Peyer's patch (tissue), 4 donors: ENCODE measurements around the gene PBX1. TPM values are rescaled to one million over a fixed set of nuclear protein-coding genes. Genes with fewer than 3 reads are reported as not detected.
A peak's percentile ranks its signal among the peaks of the same experiment; 100 is the strongest.

Experiments used
- DNase-seq, 3 donors: peaks; one replicate each; pipeline ENCODE4 v3.0.0-alpha.2; 2017 to 2019
- H3K27ac ChIP-seq, 4 donors: fragments of 200-600 bp; sonication (generic); one replicate each; pipeline ENCODE4 v1.5.1; 2016 to 2019
- H3K27me3 ChIP-seq, 2 donors: fragments of 200-600 bp; sonication (generic); one replicate each; pipeline ENCODE4 v1.5.1; 2019
- H3K36me3 ChIP-seq, 3 donors: fragments of 200-600 bp; sonication (generic); one replicate each; pipeline ENCODE4 v1.5.1; 2016 to 2019
- H3K4me1 ChIP-seq, 4 donors: fragments of 200-600 bp; sonication (generic); one replicate each; pipeline ENCODE4 v1.5.1; 2016 to 2019
- H3K4me3 ChIP-seq, 4 donors: fragments of 200-600 bp; sonication (generic); 1 replicate in 3 of 4; 2 replicates in 1 of 4; pipeline ENCODE4 v1.5.1; 2016 to 2019; ENCODE audit warnings: mild to moderate bottlenecking in 1 of 4
- H3K9me3 ChIP-seq, 4 donors: fragments of 200-600 bp; sonication (generic); one replicate each; pipeline ENCODE4 v1.5.1; 2016 to 2019; ENCODE audit warnings: mild to moderate bottlenecking in 1 of 4
- POLR2A ChIP-seq, 2 donors: fragments of 450-650 bp; IDR thresholded peaks; one replicate each; pipeline ENCODE4 v1.5.1; 2017; ENCODE audit warnings: antibody characterized with exemption in 2 of 2, mild to moderate bottlenecking in 2 of 2, moderate library complexity in 2 of 2
- total RNA-seq, 4 donors: library from RNA; depleted of rRNA; stranded (reverse); fragments of >200 nt; gene quantifications; one replicate each; pipeline ENCODE4 v1.1.0, GENCODE V29; 2016
- TF ChIP-seq, protein P1 (sequence below), 6 experiments: fragments of 450-650 bp in 4 of 6; fragments of 200-600 bp in 2 of 6; sonication (generic) in 1 of 6; IDR thresholded peaks; one replicate each; pipeline ENCODE4 v1.5.1; 2017 to 2019; ENCODE audit warnings: antibody characterized with exemption in 6 of 6, mild to moderate bottlenecking in 3 of 6, moderate library complexity in 1 of 6

The PBX1 gene
- total RNA-seq, 4 donors from 2014 or later, result 20.6 to 57.5 (median 40.4) TPM

DNA sequence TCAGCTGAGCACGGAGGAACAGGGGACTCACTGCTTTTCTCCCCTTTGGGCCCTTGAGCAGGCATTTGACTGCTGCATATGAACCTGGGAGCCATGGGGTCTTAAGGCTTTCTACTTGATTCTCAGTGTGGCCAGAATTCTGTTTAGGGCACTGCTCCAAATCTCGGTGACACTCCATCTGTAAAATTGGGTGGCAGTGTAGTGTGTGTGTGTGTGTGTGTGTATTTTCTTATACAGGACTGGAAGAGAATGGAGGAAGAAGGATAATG, 162.2 kb downstream of the PBX1 start:
- no peak for DNase-seq
- no peaks in the 10 kb centered on the region for H3K4me1 ChIP-seq
- no peak overlapping the region for H3K4me3 ChIP-seq
- H3K27ac ChIP-seq, result peak overlapping the region in 1 of 4 donors; percentile 41
- TF ChIP-seq, protein P1, sequence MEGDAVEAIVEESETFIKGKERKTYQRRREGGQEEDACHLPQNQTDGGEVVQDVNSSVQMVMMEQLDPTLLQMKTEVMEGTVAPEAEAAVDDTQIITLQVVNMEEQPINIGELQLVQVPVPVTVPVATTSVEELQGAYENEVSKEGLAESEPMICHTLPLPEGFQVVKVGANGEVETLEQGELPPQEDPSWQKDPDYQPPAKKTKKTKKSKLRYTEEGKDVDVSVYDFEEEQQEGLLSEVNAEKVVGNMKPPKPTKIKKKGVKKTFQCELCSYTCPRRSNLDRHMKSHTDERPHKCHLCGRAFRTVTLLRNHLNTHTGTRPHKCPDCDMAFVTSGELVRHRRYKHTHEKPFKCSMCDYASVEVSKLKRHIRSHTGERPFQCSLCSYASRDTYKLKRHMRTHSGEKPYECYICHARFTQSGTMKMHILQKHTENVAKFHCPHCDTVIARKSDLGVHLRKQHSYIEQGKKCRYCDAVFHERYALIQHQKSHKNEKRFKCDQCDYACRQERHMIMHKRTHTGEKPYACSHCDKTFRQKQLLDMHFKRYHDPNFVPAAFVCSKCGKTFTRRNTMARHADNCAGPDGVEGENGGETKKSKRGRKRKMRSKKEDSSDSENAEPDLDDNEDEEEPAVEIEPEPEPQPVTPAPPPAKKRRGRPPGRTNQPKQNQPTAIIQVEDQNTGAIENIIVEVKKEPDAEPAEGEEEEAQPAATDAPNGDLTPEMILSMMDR (IDR thresholded peaks at IDR 0.05), result no peak
- no peak for TF ChIP-seq POLR2A (IDR thresholded peaks at IDR 0.05)
- H3K36me3 ChIP-seq, result no peaks in the 10 kb centered on the region
- H3K9me3 ChIP-seq, result no peaks in the 10 kb centered on the region
- no peaks in the 10 kb centered on the region for H3K27me3 ChIP-seq

DNA sequence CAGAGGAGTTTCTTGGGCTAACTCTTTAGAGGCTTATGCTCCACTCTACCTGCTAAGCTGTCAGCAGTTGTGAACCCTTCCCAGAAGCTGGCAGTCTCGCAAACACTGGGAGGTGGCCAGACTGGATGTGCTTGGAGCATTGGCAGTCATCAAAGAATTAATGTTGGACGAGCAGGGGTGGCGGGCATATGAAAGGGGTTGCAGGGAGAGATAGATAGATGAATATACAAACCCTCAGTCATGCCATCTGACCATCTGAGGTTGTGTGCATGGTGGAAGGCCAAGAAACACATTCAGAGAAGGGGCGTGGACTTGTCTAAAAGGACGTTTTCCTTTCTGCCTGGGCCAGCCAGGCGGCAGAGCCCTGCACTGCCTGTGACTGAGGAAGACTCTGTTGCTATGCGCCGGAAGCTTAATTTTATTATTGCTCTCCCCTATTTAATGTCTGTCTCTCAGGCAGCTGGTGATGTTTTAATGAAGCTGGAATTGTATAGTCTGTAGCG, 164.4 kb downstream of the PBX1 start:
- TF ChIP-seq, protein P1 (IDR thresholded peaks at IDR 0.05), result no peak
- TF ChIP-seq POLR2A (IDR thresholded peaks at IDR 0.05), result no peak
- Histone ChIP-seq H3K4me1 (no peaks in the 10 kb centered on the region), H3K36me3 (no peaks in the 10 kb centered on the region), H3K27ac (no peak overlapping the region), H3K27me3 (no peaks in the 10 kb centered on the region), H3K9me3 (no peaks in the 10 kb centered on the region), H3K4me3 (no peak overlapping the region)
- DNase-seq, result no peak

DNA sequence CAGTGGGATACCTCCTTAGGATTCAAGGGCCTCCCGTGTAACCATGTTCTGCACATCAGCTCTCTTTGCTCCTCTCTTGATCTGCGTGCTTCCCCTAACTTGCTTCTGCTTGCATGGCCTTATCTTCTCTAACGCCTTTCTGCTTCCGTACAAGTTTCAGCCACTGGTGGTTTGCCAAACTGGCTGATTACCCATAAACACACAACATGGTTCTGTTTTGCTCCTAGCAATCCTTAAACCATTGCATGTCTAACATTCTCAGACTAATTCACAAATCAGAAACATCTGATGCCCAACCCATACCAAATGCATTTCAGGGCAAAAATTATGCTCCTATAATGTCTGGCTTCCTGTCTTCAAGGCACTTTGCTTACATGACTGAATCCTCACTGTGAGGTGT, 166.4 kb downstream of the PBX1 start:
- no peaks in the 10 kb centered on the region for H3K4me1 ChIP-seq
- no peak overlapping the region for H3K27ac ChIP-seq
- no peaks in the 10 kb centered on the region for H3K27me3 ChIP-seq
- H3K36me3 ChIP-seq, result no peaks in the 10 kb centered on the region
- no peak for TF ChIP-seq POLR2A (IDR thresholded peaks at IDR 0.05)
- TF ChIP-seq, protein P1 (IDR thresholded peaks at IDR 0.05), result no peak
- no peaks in the 10 kb centered on the region for H3K9me3 ChIP-seq
- no peak overlapping the region for H3K4me3 ChIP-seq
- no peak for DNase-seq

DNA sequence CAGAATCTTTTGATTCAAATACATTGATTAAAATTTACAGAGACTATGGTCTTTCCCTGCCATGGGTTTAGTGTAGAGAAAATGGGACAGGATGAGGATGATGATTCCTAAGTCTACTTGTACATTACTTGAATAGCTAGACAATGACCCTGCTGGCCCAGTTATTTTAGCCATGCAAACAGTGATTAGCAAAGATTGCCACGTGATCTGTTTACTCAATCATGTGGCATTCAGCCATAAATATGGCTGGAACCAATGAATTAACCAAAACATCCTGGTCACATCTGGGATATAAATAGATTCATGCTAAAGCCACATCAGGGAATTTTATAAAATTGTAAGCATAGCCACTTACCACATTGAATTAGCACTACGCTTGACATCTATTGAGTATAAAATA, 167.3 kb downstream of the PBX1 start:
- TF ChIP-seq POLR2A (IDR thresholded peaks at IDR 0.05), result no peak
- TF ChIP-seq, protein P1 (IDR thresholded peaks at IDR 0.05), result no peak
- no peak overlapping the region for H3K4me3 ChIP-seq
- H3K36me3 ChIP-seq, result no peaks in the 10 kb centered on the region
- H3K27me3 ChIP-seq, result no peaks in the 10 kb centered on the region
- no peaks in the 10 kb centered on the region for H3K4me1 ChIP-seq
- no peak for DNase-seq
- H3K9me3 ChIP-seq, result no peaks in the 10 kb centered on the region
- no peak overlapping the region for H3K27ac ChIP-seq

DNA sequence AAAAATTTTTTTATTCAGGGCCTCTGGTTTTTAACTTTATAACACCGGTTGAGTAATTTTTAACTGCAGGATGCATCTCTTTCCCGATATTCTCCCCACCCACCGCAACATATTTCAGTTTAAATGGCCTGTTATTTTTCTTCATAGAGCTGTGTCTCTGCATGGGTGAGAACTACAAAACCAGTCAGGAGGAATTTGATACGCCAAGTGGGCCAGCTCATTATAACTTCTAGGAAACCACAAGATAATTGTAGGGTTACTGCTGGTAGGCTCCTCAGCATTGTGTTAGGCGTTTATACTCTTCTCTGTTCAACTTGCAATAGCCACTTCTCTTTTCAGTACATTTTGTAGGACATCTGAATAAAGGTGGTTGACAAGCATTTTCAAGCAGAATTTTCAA, 169.7 kb downstream of the PBX1 start:
- no peak overlapping the region for H3K4me3 ChIP-seq
- H3K27me3 ChIP-seq, result no peaks in the 10 kb centered on the region
- no peak for DNase-seq
- no peak for TF ChIP-seq POLR2A (IDR thresholded peaks at IDR 0.05)
- TF ChIP-seq, protein P1 (IDR thresholded peaks at IDR 0.05), result no peak
- H3K36me3 ChIP-seq, result no peaks in the 10 kb centered on the region
- H3K4me1 ChIP-seq, result no peaks in the 10 kb centered on the region
- no peaks in the 10 kb centered on the region for H3K9me3 ChIP-seq
- H3K27ac ChIP-seq, result no peak overlapping the region
